AG04449 (cell line): ENCODE results near the gene B4GALNT4.

Source experiments
- CTCF ChIA-PET: fragments of 350-600 bp; formaldehyde crosslinking; extraction: SDS; loops from one replicate; lab custom pipeline; 2021; ENCODE audit warnings: antibody characterized with exemption; lab: Yijun Ruan, JAX
- POLR2A ChIA-PET: fragments of 400-600, 350-600 bp; formaldehyde crosslinking; extraction: SDS; loops from one replicate; lab custom pipeline; 2020; ENCODE audit warnings: antibody characterized with exemption, inconsistent platforms; lab: Yijun Ruan, JAX
- DNase-seq: peaks from one replicate; pipeline ENCODE4 v3.0.0-alpha.2; 2010; ENCODE audit warnings: low read depth, low spot score
- H3K4me3 ChIP-seq: 2 replicates; pipeline ENCODE4 v1.5.1; 2011; ENCODE audit warnings: low read depth, mild to moderate bottlenecking, control low read depth, low read length
- TF ChIP-seq, protein P1 (sequence below): IDR thresholded peaks from one replicate; pipeline ENCODE4 v1.5.1; 2011; ENCODE audit warnings: mild to moderate bottlenecking, moderate library complexity, low read length, control low read depth, inconsistent platforms; ENCODE audit not compliant: insufficient read depth; ENCODE audit errors: missing control alignments

The B4GALNT4 gene

DNA sequence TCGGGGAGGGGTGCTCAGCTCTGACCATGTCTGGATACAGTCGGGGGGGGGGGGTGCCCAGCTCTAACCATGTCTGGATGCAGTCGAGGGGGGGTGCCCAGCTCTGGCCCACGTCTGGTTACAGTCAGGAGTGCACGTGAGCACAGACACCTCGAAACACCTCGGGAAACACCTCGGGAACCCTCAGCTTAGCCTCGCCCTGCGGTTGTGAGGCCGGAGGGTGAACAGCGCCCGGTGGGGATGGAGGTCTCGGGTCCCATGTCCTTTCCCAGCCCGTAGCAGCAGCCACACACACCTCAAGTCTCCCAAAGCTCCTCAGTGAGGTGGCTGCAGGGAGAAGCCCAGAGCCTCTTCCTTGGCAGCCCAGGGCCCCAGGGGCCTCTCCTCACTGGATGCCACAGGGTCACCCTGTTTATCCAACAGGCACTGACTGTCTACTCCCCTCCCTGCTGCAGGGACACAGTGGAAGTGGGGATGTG lies 43.4 kb downstream of the B4GALNT4 start:
- no peak for DNase-seq
- ChIA-PET CTCF (interaction anchor here (1.0 kb wide), 1 partner anchor 35 kb away, joined by 3 read pairs; no protein-coding TSS in a partner anchor), POLR2A (no interaction called here)
- TF ChIP-seq, protein P1, sequence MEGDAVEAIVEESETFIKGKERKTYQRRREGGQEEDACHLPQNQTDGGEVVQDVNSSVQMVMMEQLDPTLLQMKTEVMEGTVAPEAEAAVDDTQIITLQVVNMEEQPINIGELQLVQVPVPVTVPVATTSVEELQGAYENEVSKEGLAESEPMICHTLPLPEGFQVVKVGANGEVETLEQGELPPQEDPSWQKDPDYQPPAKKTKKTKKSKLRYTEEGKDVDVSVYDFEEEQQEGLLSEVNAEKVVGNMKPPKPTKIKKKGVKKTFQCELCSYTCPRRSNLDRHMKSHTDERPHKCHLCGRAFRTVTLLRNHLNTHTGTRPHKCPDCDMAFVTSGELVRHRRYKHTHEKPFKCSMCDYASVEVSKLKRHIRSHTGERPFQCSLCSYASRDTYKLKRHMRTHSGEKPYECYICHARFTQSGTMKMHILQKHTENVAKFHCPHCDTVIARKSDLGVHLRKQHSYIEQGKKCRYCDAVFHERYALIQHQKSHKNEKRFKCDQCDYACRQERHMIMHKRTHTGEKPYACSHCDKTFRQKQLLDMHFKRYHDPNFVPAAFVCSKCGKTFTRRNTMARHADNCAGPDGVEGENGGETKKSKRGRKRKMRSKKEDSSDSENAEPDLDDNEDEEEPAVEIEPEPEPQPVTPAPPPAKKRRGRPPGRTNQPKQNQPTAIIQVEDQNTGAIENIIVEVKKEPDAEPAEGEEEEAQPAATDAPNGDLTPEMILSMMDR = no peak
- H3K4me3 ChIP-seq = no peak overlapping the region

GRCh38 chr11:413120-414081 lies 44.1 kb downstream of the B4GALNT4 start:
- H3K4me3 ChIP-seq = no peak overlapping the region
- no peak for DNase-seq
- ChIA-PET POLR2A (no interaction called here), CTCF (interaction anchor here (1.0 kb wide), 1 partner anchor 34 kb away, joined by 3 read pairs; no protein-coding TSS in a partner anchor)
- TF ChIP-seq, protein P1 = no peak

GRCh38 chr11:414318-414857 lies 45.1 kb downstream of the B4GALNT4 start:
- CTCF ChIA-PET = no interaction called here

GRCh38 chr11:415640-416041 lies 46.3 kb downstream of the B4GALNT4 start:
- TF ChIP-seq, protein P1 = no peak
- no peak for DNase-seq
- ChIA-PET CTCF (interaction anchor here (0.8 to 1.4 kb wide), 2 partner anchors 8 to 33 kb away, joined by 4 read pairs; no protein-coding TSS in a partner anchor), POLR2A (no interaction called here)
- H3K4me3 ChIP-seq = no peak overlapping the region

More at GRCh38 chr11:414318-414857, 45.1 kb downstream of the B4GALNT4 start:
- no peak for DNase-seq
- TF ChIP-seq, protein P1 = no peak
- POLR2A ChIA-PET = no interaction called here
- peak overlapping the region; percentile 1; the same call in 1 of the 2 replicates for H3K4me3 ChIP-seq

GRCh38 chr11:416051-416756 lies 46.9 kb downstream of the B4GALNT4 start:
- ChIA-PET POLR2A (interaction anchor here (0.6 kb wide), 1 partner anchor 7 kb away, joined by 3 read pairs; no protein-coding TSS in a partner anchor), CTCF (interaction anchor here (1.0 to 1.4 kb wide), 3 partner anchors 8 to 34 kb away, joined by 3 to 5 read pairs (median 4); partner anchors contain the start of gene PTDSS2)
- TF ChIP-seq, protein P1 = no peak
- no peak for DNase-seq
- peak overlapping the region; percentile 53 for H3K4me3 ChIP-seq
